Measurements from ENCODE around the gene UBQLNL. TPM values are rescaled to one million over a fixed set of nuclear protein-coding genes. Genes with fewer than 3 reads are reported as not detected.

The UBQLNL gene
- total and polyA plus RNA-seq, 2 of the 4 experiments (the other 2 are of a cell fraction) = 0.18 to 0.48 TPM

GRCh38 chr11:5524756-5525155 lies 8.3 kb upstream of the UBQLNL start:
- no peak for ATAC-seq (ENCODE audit: low read depth)

More at GRCh38 chr11:5524756-5525155, 8.3 kb upstream of the UBQLNL start:
- no peaks in the 10 kb centered on the region for H3K36me3 ChIP-seq (ENCODE audit: control insufficient read depth, insufficient read depth, low read length)
- H2AK9ac ChIP-seq (replicated peaks; ENCODE audit: low read depth, low read length, poor library complexity) = peak overlapping the region; percentile 46
- H2BK120ac ChIP-seq (ENCODE audit: low read depth, low read length) = no peak overlapping the region
- no peaks in the 10 kb centered on the region for H3K79me1 ChIP-seq (ENCODE audit: low read depth in 1 of 2, low read length in 2 of 2)
- H3K9me1 ChIP-seq (ENCODE audit: insufficient read depth, low read length) = no peaks in the 10 kb centered on the region
- no peak overlapping the region for H3K56ac ChIP-seq (ENCODE audit: extremely low read depth, insufficient read depth, low read length)
- no peak overlapping the region for H2AK5ac ChIP-seq (ENCODE audit: low read depth, low read length)
- dilution Hi-C loops (cut with HindIII; ENCODE audit: low sequenced_read_pairs, unreplicated experiment) = no loop called here
- TF ChIP-seq USF2 (IDR thresholded peaks at IDR 0.05; ENCODE audit: low read depth, low read length) (no peak), POLR2A (IDR thresholded peaks at IDR 0.05; ENCODE audit: low read depth, low read length) (no peak), SMC3 (IDR thresholded peaks at IDR 0.05; ENCODE audit: low read depth, low read length) (no peak), RCOR1 (IDR thresholded peaks at IDR 0.05; ENCODE audit: insufficient replicate concordance, low read length) (no peak), MXI1 (IDR thresholded peaks at IDR 0.05; ENCODE audit: borderline replicate concordance, low read depth, low read length) (no peak), NFE2L2 (IDR thresholded peaks at IDR 0.05; ENCODE audit: low read depth, low read length) (no peak), FOS (IDR thresholded peaks at IDR 0.05; ENCODE audit: low read depth, low read length) (no peak), MAFK (IDR thresholded peaks at IDR 0.05; ENCODE audit: low read depth, low read length) (no peak)
- H4K91ac ChIP-seq (ENCODE audit: insufficient read depth, low read depth, low read length) = no peak overlapping the region
- no peak overlapping the region for H3K9ac ChIP-seq (ENCODE audit: low read depth, low read length)
- ChIA-PET CTCF (no interaction called here), POLR2A (ENCODE audit: unreplicated experiment) (no interaction called here)
- H3K27me3 ChIP-seq (ENCODE audit: control insufficient read depth, insufficient read depth, low read length) = peaks cover 4% of the 10 kb centered on the region; the same call in 1 of the 2 replicates
- no peaks in the 10 kb centered on the region for H3K9me3 ChIP-seq (ENCODE audit: control insufficient read depth, insufficient read depth, low read length)
- BruUV-seq (replicated peaks) = no TSS peak
- no peak overlapping the region for H2AFZ ChIP-seq (replicated peaks; ENCODE audit: low read length, poor library complexity)
- no peak overlapping the region for H3K4ac ChIP-seq (ENCODE audit: low read depth, low read length)
- no peak overlapping the region for H3K27ac ChIP-seq (ENCODE audit: insufficient read depth, low read length)
- in situ Hi-C loops (cut with MboI; ENCODE audit: low sequenced_read_pairs) = no loop called here
- no peak overlapping the region for H3K23ac ChIP-seq (ENCODE audit: low read depth, low read length)
- whole genome bisulfite sequencing, 2 experiments (ENCODE audit: extremely low coverage in 2 of 2, insufficient read length in 1 of 2) = 20 to 100% methylated on average over 1 of the region's 3 CpGs
- no peak overlapping the region for H2BK15ac ChIP-seq (ENCODE audit: low read depth, low read length)
- no peak overlapping the region for H3K18ac ChIP-seq (ENCODE audit: low read depth, low read length)
- no peak overlapping the region for H2BK20ac ChIP-seq (ENCODE audit: low read depth, low read length)
- H3K4me3 ChIP-seq (ENCODE audit: insufficient read depth, low read depth, low read length) = no peak overlapping the region
- no peak for DNase-seq
- H3K14ac ChIP-seq (replicated peaks; ENCODE audit: low read depth, low read length) = no peak overlapping the region
- H4K8ac ChIP-seq (ENCODE audit: low read depth in 2 of 2, low read length in 2 of 2) = no peak overlapping the region
- no peak overlapping the region for H3K4me2 ChIP-seq (ENCODE audit: low read depth, low read length)
- H3K4me1 ChIP-seq (ENCODE audit: control insufficient read depth, insufficient read depth, low read length) = no peaks in the 10 kb centered on the region
- no peaks in the 10 kb centered on the region for H4K20me1 ChIP-seq (ENCODE audit: insufficient read depth, low read length)
- no peak overlapping the region for H4K5ac ChIP-seq (ENCODE audit: low read depth, low read length)
- no peak overlapping the region for H2BK5ac ChIP-seq (ENCODE audit: low read depth, low read length, poor library complexity, severe bottlenecking)
- intact Hi-C loops (cut with micrococcal nuclease) = no loop called here

All from IMR-90 (cell line).